Neutrophil (primary cell): Measurements from ENCODE around the gene NFATC4.
A peak's percentile ranks its signal among the peaks of the same experiment; 100 is the strongest.
"Not testable (repeated sequence)": the region's sequence is repeated elsewhere in the genome, so short reads cannot be mapped to it uniquely, and the experiment has no call there.

ENCODE experiments used
- H3K27ac ChIP-seq: fragments of 200-600 bp; sonication (generic); 2 replicates; pipeline ENCODE4 v1.5.1; 2016; ENCODE audit warnings: mild to moderate bottlenecking, moderate library complexity
- H3K27me3 ChIP-seq: fragments of 200-600 bp; sonication (generic); 2 replicates; pipeline ENCODE4 v1.6.0; 2016; ENCODE audit warnings: mild to moderate bottlenecking
- H3K36me3 ChIP-seq: fragments of 200-600 bp; sonication (generic); 2 replicates; pipeline ENCODE4 v1.5.1; 2017
- H3K4me1 ChIP-seq, 2 experiments: fragments of 200-600 bp in 1 of 2; sonication (generic) in 1 of 2; 1 replicate in 1 of 2; 2 replicates in 1 of 2; pipeline versions ENCODE4 v1.5.1 to v1.6.1; 2013 to 2016; ENCODE audit warnings: low read depth in 1 of 2, low read length in 1 of 2, mild to moderate bottlenecking in 1 of 2, moderate library complexity in 1 of 2; ENCODE audit not compliant: control insufficient read depth in 1 of 2, insufficient read depth in 1 of 2
- H3K4me3 ChIP-seq, 2 experiments: fragments of 200-600 bp in 1 of 2; sonication (generic) in 1 of 2; 1 replicate in 1 of 2; 2 replicates in 1 of 2; pipeline ENCODE4 v1.5.1; 2013 to 2016; ENCODE audit warnings: low read depth in 1 of 2, low read length in 1 of 2, mild to moderate bottlenecking in 1 of 2, moderate library complexity in 1 of 2
- H3K9me3 ChIP-seq: fragments of 200-600 bp; sonication (generic); 2 replicates; pipeline ENCODE4 v1.5.1; 2016
- TF ChIP-seq, protein P1 (sequence below): fragments of 200-600 bp; sonication (generic); IDR thresholded peaks from 2 replicates; pipeline ENCODE4 v1.5.1; 2016; ENCODE audit warnings: antibody characterized with exemption

NFATC4 gene

DNA sequence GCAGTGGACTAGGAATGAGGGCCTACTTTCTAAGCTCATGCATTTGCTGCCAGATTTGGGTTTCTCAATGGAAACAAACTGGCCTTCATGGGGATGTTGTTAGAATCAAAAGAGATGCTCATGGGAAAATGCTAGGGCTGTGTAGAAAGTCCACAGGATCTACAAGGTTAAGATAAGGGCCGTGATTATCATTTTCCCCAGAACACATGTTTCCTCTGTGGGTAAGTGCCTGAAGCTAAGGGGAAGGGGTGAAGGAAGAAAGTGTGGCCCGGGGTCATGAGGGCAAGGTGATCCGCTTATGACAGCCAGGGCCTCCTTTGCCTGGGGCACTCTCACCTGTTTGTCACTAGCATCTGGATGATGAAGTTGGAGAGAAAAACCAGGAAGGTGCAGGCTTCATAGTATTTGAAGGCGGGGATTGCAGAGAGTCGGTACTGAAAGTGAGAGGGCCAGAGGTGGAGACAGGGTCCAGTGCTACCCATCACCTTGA, 42.9 kb upstream of the NFATC4 start:
- TF ChIP-seq, protein P1, sequence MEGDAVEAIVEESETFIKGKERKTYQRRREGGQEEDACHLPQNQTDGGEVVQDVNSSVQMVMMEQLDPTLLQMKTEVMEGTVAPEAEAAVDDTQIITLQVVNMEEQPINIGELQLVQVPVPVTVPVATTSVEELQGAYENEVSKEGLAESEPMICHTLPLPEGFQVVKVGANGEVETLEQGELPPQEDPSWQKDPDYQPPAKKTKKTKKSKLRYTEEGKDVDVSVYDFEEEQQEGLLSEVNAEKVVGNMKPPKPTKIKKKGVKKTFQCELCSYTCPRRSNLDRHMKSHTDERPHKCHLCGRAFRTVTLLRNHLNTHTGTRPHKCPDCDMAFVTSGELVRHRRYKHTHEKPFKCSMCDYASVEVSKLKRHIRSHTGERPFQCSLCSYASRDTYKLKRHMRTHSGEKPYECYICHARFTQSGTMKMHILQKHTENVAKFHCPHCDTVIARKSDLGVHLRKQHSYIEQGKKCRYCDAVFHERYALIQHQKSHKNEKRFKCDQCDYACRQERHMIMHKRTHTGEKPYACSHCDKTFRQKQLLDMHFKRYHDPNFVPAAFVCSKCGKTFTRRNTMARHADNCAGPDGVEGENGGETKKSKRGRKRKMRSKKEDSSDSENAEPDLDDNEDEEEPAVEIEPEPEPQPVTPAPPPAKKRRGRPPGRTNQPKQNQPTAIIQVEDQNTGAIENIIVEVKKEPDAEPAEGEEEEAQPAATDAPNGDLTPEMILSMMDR, result no peak
- no peaks in the 10 kb centered on the region for H3K27me3 ChIP-seq
- peak overlapping the region; percentile 91 for H3K27ac ChIP-seq
- H3K4me3 ChIP-seq, result no peak overlapping the region
- peaks cover 26% of the 10 kb centered on the region for H3K36me3 ChIP-seq
- H3K4me1 ChIP-seq, result peaks cover 65% of the 10 kb centered on the region in 2 experiments
- H3K9me3 ChIP-seq, result no peaks in the 10 kb centered on the region

DNA sequence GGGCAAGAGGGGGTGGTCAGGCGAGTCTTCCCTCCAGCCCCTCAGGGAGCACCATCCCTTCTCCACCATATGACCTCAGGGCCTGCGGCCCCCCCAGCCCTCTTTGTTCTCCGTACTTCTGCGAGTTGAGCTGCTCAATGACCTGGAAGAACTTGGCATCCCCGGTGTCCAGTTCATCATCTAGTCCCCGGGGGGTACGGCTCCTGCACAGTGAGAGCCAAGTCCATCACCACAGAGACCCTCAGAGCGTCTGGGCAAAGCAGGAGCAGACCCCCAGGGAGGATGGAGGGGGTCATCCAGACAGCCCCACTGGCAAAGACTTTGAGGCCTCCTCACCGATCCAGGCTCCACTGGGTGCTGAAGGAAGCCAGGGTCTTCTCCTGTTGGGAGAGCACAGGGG, 42.0 kb upstream of the NFATC4 start:
- TF ChIP-seq, protein P1, result no peak
- Histone ChIP-seq H3K36me3 (peaks cover 26% of the 10 kb centered on the region), H3K4me3 (peak overlapping the region in 1 of 2 experiments; percentile 14), H3K4me1 (peaks cover 66 to 70% of the 10 kb centered on the region in 2 experiments), H3K27me3 (no peaks in the 10 kb centered on the region), H3K9me3 (no peaks in the 10 kb centered on the region), H3K27ac (peak overlapping the region; percentile 91)

DNA sequence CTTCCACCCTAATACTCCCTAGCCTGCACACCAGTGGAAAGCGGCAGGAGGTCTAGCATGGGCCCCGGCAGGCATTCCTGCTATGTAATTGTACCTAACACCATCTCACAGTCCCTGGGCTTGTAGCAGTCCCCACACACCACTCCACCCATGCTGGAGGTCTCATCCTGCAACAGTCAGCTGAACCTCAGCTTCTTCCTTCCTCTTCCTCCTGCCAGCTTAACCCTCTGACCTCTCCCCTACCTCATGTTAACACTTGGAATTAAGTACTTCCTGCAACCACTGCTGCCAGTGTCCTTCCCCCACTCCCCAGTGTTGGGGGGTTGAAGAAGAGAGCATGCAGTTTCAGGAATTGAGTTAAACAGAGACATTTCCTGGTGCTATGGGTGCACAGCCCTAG, 40.7 kb upstream of the NFATC4 start:
- TF ChIP-seq, protein P1, result no peak
- H3K27me3 ChIP-seq, result no peaks in the 10 kb centered on the region
- peak overlapping the region; percentile 38 to 42 for H3K4me3 ChIP-seq
- peaks cover 79% of the 10 kb centered on the region in 2 experiments for H3K4me1 ChIP-seq
- H3K36me3 ChIP-seq, result peaks cover 16% of the 10 kb centered on the region
- H3K27ac ChIP-seq, result peak overlapping the region; percentile 91
- H3K9me3 ChIP-seq, result no peaks in the 10 kb centered on the region

DNA sequence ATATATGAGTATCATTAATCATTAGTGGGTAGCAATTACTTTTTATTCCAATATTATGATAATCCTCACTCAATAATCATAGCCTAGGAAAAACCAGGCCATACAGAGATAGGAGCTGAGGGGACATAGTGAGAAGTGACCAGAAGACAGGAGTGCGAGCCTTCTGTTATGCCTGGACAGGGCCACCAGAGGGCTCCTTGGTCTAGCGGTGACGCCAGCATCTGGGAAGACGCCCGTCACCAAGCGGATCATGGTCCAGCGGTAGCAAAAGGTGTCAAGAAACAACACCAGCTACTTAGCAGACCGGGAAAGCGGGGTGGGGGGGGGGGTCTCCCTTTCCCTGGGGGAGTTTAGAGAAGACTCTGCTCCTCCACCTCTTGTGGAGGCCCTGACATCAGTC, 40.1 kb upstream of the NFATC4 start:
- Histone ChIP-seq H3K4me3 (peak overlapping the region in 1 of 2 experiments; percentile 38), H3K27ac (peak overlapping the region; percentile 91), H3K36me3 (peaks cover 11% of the 10 kb centered on the region), H3K4me1 (peaks cover 85% of the 10 kb centered on the region in 2 experiments)
- TF ChIP-seq, protein P1, result peak; percentile 86
- H3K27me3 ChIP-seq, H3K9me3 ChIP-seq: not testable (repeated sequence)

DNA sequence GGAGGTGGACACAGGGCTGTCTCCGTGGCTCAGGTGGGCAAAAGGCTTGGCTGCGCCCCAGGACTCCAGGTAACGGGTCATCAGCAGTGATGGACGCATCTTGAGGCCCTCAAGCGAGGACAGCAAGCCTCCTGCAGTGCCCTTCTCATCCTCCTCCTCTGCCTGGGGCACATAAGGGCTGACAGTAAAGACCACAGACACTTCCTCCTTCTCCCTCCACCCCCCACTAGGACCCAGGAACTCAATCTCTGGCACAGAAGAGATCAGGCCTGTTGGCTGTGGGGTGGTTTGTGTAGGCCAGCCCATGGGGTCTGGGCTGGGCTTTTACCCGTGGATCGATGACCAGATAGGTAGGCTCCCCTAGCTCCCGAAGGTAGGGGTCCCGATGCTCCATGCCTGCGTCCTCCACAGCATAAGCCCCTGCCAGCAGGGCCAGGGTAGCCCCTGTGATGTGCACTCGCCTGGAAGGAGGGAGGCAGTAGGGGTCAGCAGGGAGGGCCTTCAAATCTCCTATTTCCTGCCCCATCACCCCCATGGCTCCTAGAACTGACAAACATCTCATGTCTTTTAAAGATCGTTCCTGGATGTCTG, 38.8 kb upstream of the NFATC4 start:
- peak overlapping the region; percentile 91 for H3K27ac ChIP-seq
- H3K36me3 ChIP-seq, result peaks cover 5% of the 10 kb centered on the region
- H3K27me3 ChIP-seq, result peaks cover 4% of the 10 kb centered on the region
- peak overlapping the region in 1 of 2 experiments; percentile 36 for H3K4me3 ChIP-seq
- H3K4me1 ChIP-seq, result peaks cover 93 to 94% of the 10 kb centered on the region in 2 experiments
- TF ChIP-seq, protein P1, result no peak
- no peaks in the 10 kb centered on the region for H3K9me3 ChIP-seq
